Neutrophil (primary cell): Measurements from ENCODE around the gene ANKRD37.

ENCODE experiments used
- H3K27ac ChIP-seq: fragments of 200-600 bp; sonication (generic); 2 replicates; pipeline ENCODE4 v1.5.1; 2016; ENCODE audit warnings: mild to moderate bottlenecking, moderate library complexity
- H3K27me3 ChIP-seq: fragments of 200-600 bp; sonication (generic); 2 replicates; pipeline ENCODE4 v1.6.0; 2016; ENCODE audit warnings: mild to moderate bottlenecking
- H3K36me3 ChIP-seq: fragments of 200-600 bp; sonication (generic); 2 replicates; pipeline ENCODE4 v1.5.1; 2017
- H3K4me1 ChIP-seq, 2 experiments: fragments of 200-600 bp in 1 of 2; sonication (generic) in 1 of 2; 1 replicate in 1 of 2; 2 replicates in 1 of 2; pipeline versions ENCODE4 v1.5.1 to v1.6.1; 2013 to 2016; ENCODE audit warnings: low read depth in 1 of 2, low read length in 1 of 2, mild to moderate bottlenecking in 1 of 2, moderate library complexity in 1 of 2; ENCODE audit not compliant: control insufficient read depth in 1 of 2, insufficient read depth in 1 of 2
- H3K4me3 ChIP-seq, 2 experiments: fragments of 200-600 bp in 1 of 2; sonication (generic) in 1 of 2; 1 replicate in 1 of 2; 2 replicates in 1 of 2; pipeline ENCODE4 v1.5.1; 2013 to 2016; ENCODE audit warnings: low read depth in 1 of 2, low read length in 1 of 2, mild to moderate bottlenecking in 1 of 2, moderate library complexity in 1 of 2
- H3K9me3 ChIP-seq: fragments of 200-600 bp; sonication (generic); 2 replicates; pipeline ENCODE4 v1.5.1; 2016
- CTCF ChIP-seq: fragments of 200-600 bp; sonication (generic); IDR thresholded peaks from 2 replicates; pipeline ENCODE4 v1.5.1; 2016; ENCODE audit warnings: antibody characterized with exemption

ANKRD37 gene

DNA sequence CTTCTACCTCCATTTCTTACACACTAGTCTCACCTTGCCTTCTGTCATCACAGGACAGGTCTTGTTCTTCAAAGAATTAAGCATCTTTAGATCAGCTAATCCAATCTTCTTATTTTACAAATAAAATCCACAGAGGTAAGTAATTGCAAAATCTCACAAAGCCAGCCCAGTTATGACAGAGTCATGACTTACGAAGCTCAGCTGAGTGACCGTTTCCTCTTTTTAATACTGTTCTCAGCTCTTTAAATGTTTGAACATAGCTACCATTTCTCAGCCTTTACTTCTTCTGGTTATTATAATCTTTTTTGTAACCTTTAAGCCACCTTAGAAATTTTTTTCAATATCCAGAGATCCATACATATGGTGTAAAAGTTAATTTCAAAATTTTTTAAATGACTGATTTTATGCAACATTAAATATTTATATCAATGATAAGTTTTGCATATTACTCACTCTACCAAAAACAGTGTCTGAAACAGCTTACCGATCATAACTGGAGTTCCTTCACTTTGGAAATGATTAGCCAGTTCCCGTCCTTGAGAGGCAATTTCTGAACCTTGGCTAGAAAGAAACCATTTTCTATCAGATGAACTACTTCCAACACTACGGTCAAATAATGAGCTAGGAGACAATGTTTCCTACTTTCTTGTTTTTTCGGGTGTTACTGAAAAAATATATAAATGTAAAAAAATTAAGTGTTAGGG lies 8.8 kb downstream of the ANKRD37 start:
- no peaks in the 10 kb centered on the region for H3K4me1 ChIP-seq
- H3K36me3 ChIP-seq = peaks cover 37% of the 10 kb centered on the region
- no peak overlapping the region for H3K4me3 ChIP-seq
- TF ChIP-seq CTCF = no peak
- H3K9me3 ChIP-seq = no peaks in the 10 kb centered on the region
- H3K27ac ChIP-seq = no peak overlapping the region
- no peaks in the 10 kb centered on the region for H3K27me3 ChIP-seq

DNA sequence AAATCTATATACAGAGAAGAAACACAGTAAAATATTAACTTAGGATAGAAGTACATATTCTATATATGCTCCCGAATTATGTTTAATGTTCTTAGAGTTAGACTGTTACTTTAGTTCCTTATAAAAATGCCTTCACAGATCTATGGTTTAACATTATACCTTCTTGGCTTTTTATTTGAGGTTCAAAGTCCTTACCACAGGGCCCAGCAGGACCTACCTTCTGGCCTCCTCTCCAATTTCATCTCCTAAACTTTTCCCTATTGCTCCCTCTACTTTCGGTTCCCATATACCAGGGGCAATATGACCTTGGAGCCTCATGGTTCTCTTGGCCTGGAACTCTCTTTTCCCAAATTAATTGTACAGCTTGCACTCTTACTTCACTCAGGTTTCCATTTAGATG lies 11.8 kb downstream of the ANKRD37 start:
- no peaks in the 10 kb centered on the region for H3K9me3 ChIP-seq
- H3K36me3 ChIP-seq = peaks cover 25% of the 10 kb centered on the region
- H3K27me3 ChIP-seq = no peaks in the 10 kb centered on the region
- H3K4me3 ChIP-seq = no peak overlapping the region
- no peak for TF ChIP-seq CTCF
- no peaks in the 10 kb centered on the region for H3K4me1 ChIP-seq
- H3K27ac ChIP-seq = no peak overlapping the region

- Histone ChIP-seq H3K4me3 (no peak overlapping the region), H3K36me3 (peaks cover 21% of the 10 kb centered on the region)
These were observed 15.2 kb downstream of the ANKRD37 start for GRCh38 chr4:185411849-185412248.

GRCh38 chr4:185412412-185412811 lies 15.8 kb downstream of the ANKRD37 start:
- no peak overlapping the region for H3K27ac ChIP-seq
- H3K36me3 ChIP-seq = peaks cover 27% of the 10 kb centered on the region
- H3K9me3 ChIP-seq = no peaks in the 10 kb centered on the region
- H3K4me1 ChIP-seq = no peaks in the 10 kb centered on the region
- H3K4me3 ChIP-seq = no peak overlapping the region
- TF ChIP-seq CTCF = no peak
- H3K27me3 ChIP-seq = no peaks in the 10 kb centered on the region

More at GRCh38 chr4:185411849-185412248, 15.2 kb downstream of the ANKRD37 start:
- Histone ChIP-seq H3K4me1 (no peaks in the 10 kb centered on the region), H3K9me3 (no peaks in the 10 kb centered on the region), H3K27ac (no peak overlapping the region), H3K27me3 (no peaks in the 10 kb centered on the region)
- TF ChIP-seq CTCF = no peak

GRCh38 chr4:185416955-185417354 lies 20.3 kb downstream of the ANKRD37 start:
- peaks cover 47% of the 10 kb centered on the region for H3K36me3 ChIP-seq
- no peaks in the 10 kb centered on the region for H3K27me3 ChIP-seq
- no peak overlapping the region for H3K27ac ChIP-seq
- H3K4me3 ChIP-seq = no peak overlapping the region
- no peaks in the 10 kb centered on the region for H3K4me1 ChIP-seq
- H3K9me3 ChIP-seq = no peaks in the 10 kb centered on the region
- no peak for TF ChIP-seq CTCF
